Diencephalon (tissue), 1 donor: ENCODE measurements around the gene FOXJ2. TPM values are rescaled to one million over a fixed set of nuclear protein-coding genes. Genes with fewer than 3 reads are reported as not detected.

ENCODE experiments used
- total RNA-seq: library from RNA; depleted of rRNA; stranded (reverse); fragments of >200 nt; gene quantifications from one replicate; pipeline ENCODE4 v1.2.3, GENCODE V29; 2014

FOXJ2 gene
- total RNA-seq: 9.5 TPM

GRCh38 chr12:8032242-8033152, at the start of gene FOXJ2:
TSS of gene FOXJ2 (plus strand) at chr12:8032716. CDS start at chr12:8039833, 7,117 bp downstream.

DNA sequence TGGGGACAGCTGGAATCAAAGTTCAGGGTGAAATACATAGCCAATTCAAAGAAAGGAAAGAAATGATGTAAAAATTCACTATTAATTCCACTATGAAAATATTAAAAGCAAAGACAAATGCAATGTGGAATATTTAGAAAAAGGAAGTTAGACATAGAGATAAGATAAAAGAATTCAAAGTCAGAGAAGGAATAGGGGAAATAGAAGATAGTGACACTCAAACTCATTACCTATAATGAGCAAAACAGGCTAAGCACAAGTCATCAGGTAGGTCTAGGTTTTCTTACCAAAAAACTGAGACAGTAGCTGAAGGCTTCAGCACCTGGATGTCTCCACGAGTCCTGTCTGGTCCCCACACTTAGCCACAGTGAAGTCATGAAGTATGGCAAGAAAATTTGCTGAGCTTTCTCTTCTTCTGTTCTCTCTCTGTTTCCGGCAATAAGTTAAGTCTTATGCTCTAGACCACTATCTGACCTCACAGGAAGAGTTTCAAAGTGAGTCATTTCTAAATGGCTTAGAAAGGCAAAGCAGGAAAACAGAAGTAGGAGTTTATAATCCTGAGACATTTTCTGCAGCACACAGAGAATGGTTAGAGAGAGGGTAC, 33.6 kb downstream of the FOXJ2 start, which contains the start of gene C3AR1:
TSS of gene C3AR1 (minus strand) at position 369 of the 604 bp plus-strand sequence. CDS start 6,174 bp downstream, outside the sequence.

Other genes starting within 250 kb of the FOXJ2 start
- gene NANOG, start 243.3 kb upstream of the FOXJ2 start, total RNA-seq: not detected
- gene SLC2A14, start 159.8 kb upstream of the FOXJ2 start, total RNA-seq: 0.23 TPM
- gene SLC2A3, start 96.5 kb upstream of the FOXJ2 start, total RNA-seq: 74.5 TPM
- 3.2 TPM for gene C3AR1, start 33.6 kb downstream of the FOXJ2 start, total RNA-seq
- 204 TPM for gene NECAP1, start 49.6 kb downstream of the FOXJ2 start, total RNA-seq
- 1.4 TPM for gene CLEC4A, start 90.9 kb downstream of the FOXJ2 start, total RNA-seq
- gene ZNF705A, start 124.3 kb downstream of the FOXJ2 start, total RNA-seq: not detected
- gene FAM90A1, start 194.9 kb downstream of the FOXJ2 start, total RNA-seq: not detected